OCI-LY3 (cell line): ENCODE measurements around the gene PCAT6.

Experiments used
- CTCF ChIP-seq: fragments of 200-600, 300-600 bp; sonication (generic); IDR thresholded peaks from 2 replicates; pipeline ENCODE4 v1.5.1; 2014; ENCODE audit warnings: antibody characterized with exemption, low read length, low read depth
- EZH2phosphoT487 ChIP-seq: fragments of 200-600 bp; shearing (Covaris generic); IDR thresholded peaks from 2 replicates; pipeline ENCODE4 v1.6.1; 2018; ENCODE audit warnings: antibody characterized with exemption, mixed run types, low read depth

GRCh38 chr1:202843081-202843480 lies 32.3 kb downstream of the PCAT6 start:
- TF ChIP-seq CTCF: no peak
- no peak for TF ChIP-seq EZH2phosphoT487
